IMR-90 (cell line): ENCODE data around the gene DACH1. TPM values are rescaled to one million over a fixed set of nuclear protein-coding genes. Genes with fewer than 3 reads are reported as not detected.

ENCODE experiments used
- ATAC-seq: fragments of 200-7000 bp; cut with Tn5 transposase; 2 replicates; pipeline ENCODE4 v1.9.1; 2020; ENCODE audit warnings: low read depth, mild to moderate bottlenecking, moderate library complexity
- BruUV-seq: library from RNA; stranded (reverse); fragments of 400-500 nt; replicated peaks from 2 replicates; lab custom pipeline; 2021; lab: Mats Ljungman, UMichigan
- CTCF ChIA-PET: fragments of 300-600 bp; formaldehyde crosslinking; extraction: SDS; loops from one replicate; lab custom pipeline; 2021; ENCODE audit warnings: antibody characterized with exemption; lab: Yijun Ruan, JAX
- POLR2A ChIA-PET: fragments of 300-600 bp; sonication (Branson Sonifier 250); formaldehyde crosslinking; loops from one replicate; lab custom pipeline; 2022; ENCODE audit warnings: antibody characterized with exemption; ENCODE audit not compliant: unreplicated experiment; lab: Charles Lee
- DNase-seq: peaks from one replicate; pipeline ENCODE4 v3.0.0; 2013
- H2AFZ ChIP-seq: replicated peaks from 2 replicates; pipeline ENCODE3; 2013; ENCODE audit warnings: low read length, mild to moderate bottlenecking; ENCODE audit not compliant: poor library complexity
- H2AK5ac ChIP-seq: 2 replicates; pipeline ENCODE4 v1.6.1; 2013; ENCODE audit warnings: low read depth, low read length, inconsistent platforms
- H2AK9ac ChIP-seq: replicated peaks from 2 replicates; pipeline ENCODE3; 2013; ENCODE audit warnings: mild to moderate bottlenecking, low read depth, low read length, moderate library complexity; ENCODE audit not compliant: poor library complexity
- H2BK120ac ChIP-seq: 2 replicates; pipeline ENCODE4 v1.6.1; 2013; ENCODE audit warnings: low read depth, low read length, inconsistent platforms
- H2BK15ac ChIP-seq: 3 replicates; pipeline ENCODE4 v1.6.1; 2013; ENCODE audit warnings: low read depth, low read length, inconsistent platforms
- H2BK20ac ChIP-seq: 2 replicates; pipeline ENCODE4 v1.6.1; 2013; ENCODE audit warnings: low read depth, mild to moderate bottlenecking, inconsistent platforms, low read length, moderate library complexity
- H2BK5ac ChIP-seq: 2 replicates; pipeline ENCODE4 v1.6.1; 2013; ENCODE audit warnings: mild to moderate bottlenecking, low read depth, low read length, inconsistent platforms; ENCODE audit not compliant: poor library complexity, severe bottlenecking
- H3K14ac ChIP-seq: replicated peaks from 2 replicates; pipeline ENCODE4 v1.6.1; 2013; ENCODE audit warnings: low read depth, low read length, inconsistent platforms
- H3K18ac ChIP-seq: 2 replicates; pipeline ENCODE4 v1.6.1; 2013; ENCODE audit warnings: low read depth, low read length, control low read depth
- H3K23ac ChIP-seq: 2 replicates; pipeline ENCODE4 v1.6.1; 2013; ENCODE audit warnings: low read depth, low read length, inconsistent platforms
- H3K27ac ChIP-seq: 2 replicates; pipeline ENCODE4 v1.5.1; 2013; ENCODE audit warnings: mild to moderate bottlenecking, control low read depth, low read length; ENCODE audit not compliant: insufficient read depth
- H3K27me3 ChIP-seq: 2 replicates; pipeline ENCODE4 v1.6.1; 2013; ENCODE audit warnings: low read length; ENCODE audit not compliant: control insufficient read depth, insufficient read depth
- H3K36me3 ChIP-seq: 2 replicates; pipeline ENCODE4 v1.6.1; 2013; ENCODE audit warnings: low read length, mixed read lengths; ENCODE audit not compliant: control insufficient read depth, insufficient read depth
- H3K4ac ChIP-seq: 2 replicates; pipeline ENCODE4 v1.6.1; 2013; ENCODE audit warnings: low read depth, low read length, inconsistent platforms
- H3K4me1 ChIP-seq: 2 replicates; pipeline ENCODE4 v1.6.1; 2013; ENCODE audit warnings: low read length, mixed read lengths; ENCODE audit not compliant: control insufficient read depth, insufficient read depth
- H3K4me2 ChIP-seq: 2 replicates; pipeline ENCODE4 v1.6.1; 2013; ENCODE audit warnings: low read depth, mild to moderate bottlenecking, control low read depth, low read length, moderate library complexity
- H3K4me3 ChIP-seq: 2 replicates; pipeline ENCODE4 v1.5.1; 2013; ENCODE audit warnings: low read depth, mild to moderate bottlenecking, control low read depth, low read length, moderate library complexity; ENCODE audit not compliant: insufficient read depth
- H3K56ac ChIP-seq: 2 replicates; pipeline ENCODE4 v1.6.1; 2013; ENCODE audit warnings: low read length, inconsistent platforms; ENCODE audit not compliant: insufficient read depth; ENCODE audit errors: extremely low read depth
- H3K79me1 ChIP-seq, 2 experiments: 2 replicates each; pipeline ENCODE4 v1.6.1; 2013; ENCODE audit warnings: low read length in 2 of 2, inconsistent platforms in 1 of 2, low read depth in 1 of 2
- H3K9ac ChIP-seq: 2 replicates; pipeline ENCODE4 v1.6.1; 2013; ENCODE audit warnings: low read depth, low read length, control low read depth
- H3K9me1 ChIP-seq: 2 replicates; pipeline ENCODE4 v1.6.1; 2013; ENCODE audit warnings: low read length, inconsistent platforms; ENCODE audit not compliant: insufficient read depth
- H3K9me3 ChIP-seq: 2 replicates; pipeline ENCODE4 v1.6.1; 2013; ENCODE audit warnings: low read length; ENCODE audit not compliant: control insufficient read depth, insufficient read depth
- H4K20me1 ChIP-seq: 2 replicates; pipeline ENCODE4 v1.6.1; 2013; ENCODE audit warnings: low read length, inconsistent platforms; ENCODE audit not compliant: insufficient read depth
- H4K5ac ChIP-seq: 2 replicates; pipeline ENCODE4 v1.6.1; 2013; ENCODE audit warnings: mild to moderate bottlenecking, low read depth, low read length, control low read depth
- H4K8ac ChIP-seq, 2 experiments: 2 replicates each; pipeline ENCODE4 v1.6.1; 2013; ENCODE audit warnings: low read depth in 2 of 2, low read length in 2 of 2, control low read depth in 1 of 2, inconsistent platforms in 1 of 2
- H4K91ac ChIP-seq: 2 replicates; pipeline ENCODE4 v1.6.1; 2013; ENCODE audit warnings: low read depth, low read length, inconsistent platforms; ENCODE audit not compliant: insufficient read depth
- BHLHE40 ChIP-seq: fragments of 150-350 bp; IDR thresholded peaks from 2 replicates; pipeline ENCODE4 v1.6.1; 2016; ENCODE audit warnings: mild to moderate bottlenecking, low read depth, low read length
- CEBPB ChIP-seq: IDR thresholded peaks from 2 replicates; pipeline ENCODE4 v1.6.1; 2012; ENCODE audit warnings: low read depth, low read length, improper control_type of control experiment
- CHD1 ChIP-seq: IDR thresholded peaks from 2 replicates; pipeline ENCODE4 v1.6.1; 2012; ENCODE audit warnings: low read depth, low read length, improper control_type of control experiment
- CTCF ChIP-seq: conservative IDR thresholded peaks from 2 replicates; pipeline ENCODE4 v1.5.1; 2012; ENCODE audit warnings: mild to moderate bottlenecking, low read depth, low read length, improper control_type of control experiment
- FOS ChIP-seq: fragments of 150-350 bp; IDR thresholded peaks from 2 replicates; pipeline ENCODE4 v1.6.1; 2016; ENCODE audit warnings: low read depth, low read length
- MAFK ChIP-seq: IDR thresholded peaks from 2 replicates; pipeline ENCODE4 v1.6.1; 2012; ENCODE audit warnings: low read depth, low read length, improper control_type of control experiment
- MAZ ChIP-seq: IDR thresholded peaks from 2 replicates; pipeline ENCODE4 v1.6.1; 2012; ENCODE audit warnings: low read depth, mild to moderate bottlenecking, low read length, improper control_type of control experiment, moderate library complexity, borderline replicate concordance
- MXI1 ChIP-seq: IDR thresholded peaks from 2 replicates; pipeline ENCODE4 v1.6.1; 2012; ENCODE audit warnings: low read depth, mild to moderate bottlenecking, low read length, moderate library complexity, borderline replicate concordance
- NFE2L2 ChIP-seq: fragments of 150-350 bp; IDR thresholded peaks from 2 replicates; pipeline ENCODE4 v1.6.1; 2016; ENCODE audit warnings: low read depth, mild to moderate bottlenecking, low read length
- POLR2A ChIP-seq: IDR thresholded peaks from 2 replicates; pipeline ENCODE4 v1.6.1; 2012; ENCODE audit warnings: mild to moderate bottlenecking, low read depth, low read length
- RAD21 ChIP-seq: IDR thresholded peaks from 2 replicates; pipeline ENCODE4 v1.6.1; 2012; ENCODE audit warnings: low read length, improper control_type of control experiment
- RCOR1 ChIP-seq: IDR thresholded peaks from 2 replicates; pipeline ENCODE4 v1.6.1; 2012; ENCODE audit warnings: mild to moderate bottlenecking, low read length, improper control_type of control experiment; ENCODE audit not compliant: insufficient replicate concordance
- RFX5 ChIP-seq: IDR thresholded peaks from 2 replicates; pipeline ENCODE4 v1.8.0; 2012; ENCODE audit warnings: low read depth, mild to moderate bottlenecking, low read length, moderate library complexity
- SMC3 ChIP-seq: fragments of 150-350 bp; IDR thresholded peaks from 2 replicates; pipeline ENCODE4 v1.6.1; 2016; ENCODE audit warnings: low read depth, mild to moderate bottlenecking, antibody characterized with exemption, low read length, moderate library complexity
- USF2 ChIP-seq: fragments of 150-350 bp; IDR thresholded peaks from 2 replicates; pipeline ENCODE4 v1.6.1; 2017; ENCODE audit warnings: mild to moderate bottlenecking, antibody characterized with exemption, low read length, low read depth
- WGBS, 2 experiments: methylation state at CpG; one replicate each; pipeline versions ENCODE4 v1.1.5 to v1.1.7; 2013; ENCODE audit warnings: missing lambda C conversion rate in 2 of 2; ENCODE audit not compliant: insufficient read length in 1 of 2; ENCODE audit errors: extremely low coverage in 2 of 2; 5-methylcytosine and 5-hydroxymethylcytosine counted together
- dilution Hi-C: fragments of 300-500 bp; cut with HindIII; formaldehyde crosslinking; loops from one replicate; pipeline ENCODE4 v1.14.3; 2018; ENCODE audit warnings: low sequenced_read_pairs; ENCODE audit not compliant: unreplicated experiment
- in situ Hi-C: fragments of 300-500 bp; cut with MboI; formaldehyde crosslinking; loops from 3 replicates; pipeline ENCODE4 v1.14.3; 2019; ENCODE audit warnings: low sequenced_read_pairs, inconsistent platforms, mixed read lengths
- intact Hi-C: fragments of 100-400 bp; cut with micrococcal nuclease; formaldehyde crosslinking; loops from 2 replicates; pipeline ENCODE4 v1.10.0; 2022
- polyA plus RNA-seq, 3 experiments: library from polyadenylated mRNA; depleted of rRNA; stranded (reverse); fragments of >200 nt; gene quantifications; 2 replicates each; pipeline ENCODE4 v1.2.3, GENCODE V29; 2012; ENCODE audit warnings: low replicate concordance in 1 of 3
- total RNA-seq: library from RNA; depleted of rRNA; stranded (reverse); fragments of >200 nt; gene quantifications from 2 replicates; pipeline ENCODE4 v1.2.3, GENCODE V29; 2012

Gene DACH1
- total and polyA plus RNA-seq, 2 of the 4 experiments (the other 2 are of a cell fraction), result not detected

GRCh38 chr13:71517004-71517403 lies 350.0 kb downstream of the DACH1 start:
- POLR2A ChIA-PET, result no interaction called here
- no peak overlapping the region for H3K18ac ChIP-seq
- intact Hi-C loops, result no loop called here
- no peaks in the 10 kb centered on the region for H3K9me3 ChIP-seq
- H3K27ac ChIP-seq, result no peak overlapping the region
- ATAC-seq (no peak), DNase-seq (no peak)
- no peak overlapping the region for H4K5ac ChIP-seq
- no peak overlapping the region for H4K8ac ChIP-seq
- H3K9me1 ChIP-seq, result no peaks in the 10 kb centered on the region
- CTCF ChIA-PET, result no interaction called here
- H3K14ac ChIP-seq, result no peak overlapping the region
- H4K20me1 ChIP-seq, result no peaks in the 10 kb centered on the region
- H2AFZ ChIP-seq, result no peak overlapping the region
- no peaks in the 10 kb centered on the region for H3K27me3 ChIP-seq
- H2AK5ac ChIP-seq, result no peak overlapping the region
- no peak overlapping the region for H2BK5ac ChIP-seq
- no peak overlapping the region for H3K9ac ChIP-seq
- in situ Hi-C loops, result no loop called here
- no peak overlapping the region for H2BK20ac ChIP-seq
- no peak for TF ChIP-seq MAZ
- TF ChIP-seq USF2, result no peak
- no peak for TF ChIP-seq MAFK
- TF ChIP-seq POLR2A, result no peak
- no peak for TF ChIP-seq CHD1
- TF ChIP-seq RCOR1, result no peak
- TF ChIP-seq FOS, result no peak
- no peak for TF ChIP-seq CEBPB
- no peak for TF ChIP-seq MXI1
- no peak for TF ChIP-seq RFX5
- TF ChIP-seq CTCF, result no peak
- no peak for TF ChIP-seq NFE2L2
- no peak for TF ChIP-seq BHLHE40
- no peak for TF ChIP-seq SMC3
- TF ChIP-seq RAD21, result no peak
- no peak overlapping the region for H3K56ac ChIP-seq
- H3K23ac ChIP-seq, result no peak overlapping the region
- no TSS peak for BruUV-seq
- no peaks in the 10 kb centered on the region for H3K79me1 ChIP-seq
- no peak overlapping the region for H3K4me3 ChIP-seq
- dilution Hi-C loops, result no loop called here
- no CpG with 5 or more reads among the region's 2 CpGs for WGBS, 2 experiments
- no peak overlapping the region for H3K4me2 ChIP-seq
- H3K36me3 ChIP-seq, result no peaks in the 10 kb centered on the region
- no peak overlapping the region for H2BK15ac ChIP-seq
- H2BK120ac ChIP-seq, result no peak overlapping the region
- H2AK9ac ChIP-seq, result no peak overlapping the region
- H3K4me1 ChIP-seq, result no peaks in the 10 kb centered on the region
- H4K91ac ChIP-seq, result no peak overlapping the region
- no peak overlapping the region for H3K4ac ChIP-seq
